Measurements from ENCODE around the gene TAX1BP1. TPM values are rescaled to one million over a fixed set of nuclear protein-coding genes. Genes with fewer than 3 reads are reported as not detected.

TAX1BP1 gene
- total and polyA plus RNA-seq, 2 of the 13 experiments (the other 11 are each of a cell fraction or from before 2014, with no cell fraction given) = 95.2 to 98.9 TPM

- TF ChIP-seq ZBTB4 (CRISPR knock-in tag; IDR thresholded peaks at IDR 0.05; ENCODE audit: borderline replicate concordance) = no peak
Observed at GRCh38 chr7:27712217-27712616, 27.7 kb upstream of the TAX1BP1 start (continued).

- Histone ChIP-seq H4K20me1 (ENCODE audit: insufficient read depth, low read length) (no peaks in the 10 kb centered on the region), H3K9me3 (ENCODE audit: low read length) (no peaks in the 10 kb centered on the region), H3K4me3 (replicated peaks in 1 of 3; ENCODE audit: insufficient read depth in 1 of 3, low read depth in 2 of 3, low read length in 3 of 3) (peak overlapping the region in 1 of 3 experiments; percentile 16; a peak in 1 of 6 replicates), H2AFZ (ENCODE audit: low read length) (no peak overlapping the region), H3K27ac (ENCODE audit: extremely low read length, insufficient read depth, low read length) (peak overlapping the region; percentile 11), H3K9ac (ENCODE audit: insufficient read depth, low read depth, low read length) (no peak overlapping the region), H3K4me1 (ENCODE audit: insufficient read depth, low read length) (peaks cover 58% of the 10 kb centered on the region), H3K36me3 (replicated peaks in 1 of 2; ENCODE audit: control insufficient read depth in 1 of 2, insufficient read depth in 2 of 2, low read length in 2 of 2) (no peaks in the 10 kb centered on the region), H3K79me2 (ENCODE audit: insufficient read depth, low read length) (no peaks in the 10 kb centered on the region), H3K4me2 (ENCODE audit: low read depth, low read length) (peak overlapping the region; percentile 45), H3K27me3 (ENCODE audit: control insufficient read depth in 1 of 2, insufficient read depth in 2 of 2, low read length in 2 of 2) (no peaks in the 10 kb centered on the region)
- CTCF ChIA-PET (ENCODE audit: low intra/inter-chr PET ratio, low total read pairs) = no interaction called here
- POLR2A ChIA-PET = interaction anchor here (1.4 to 2.6 kb wide), 4 partner anchors 9 to 52 kb away, joined by 3 to 20 read pairs (median 7); partner anchors contain the start of genes HIBADH and TAX1BP1
- intact Hi-C loops (cut with micrococcal nuclease; ENCODE audit: unreplicated experiment) = no loop called here
- FAIRE-seq (peak; percentile 90), ATAC-seq (peak; percentile 85), DNase-seq (ENCODE audit: low spot score) (peak; percentile 86)
- WGBS (ENCODE audit: low lambda C conversion rate) = 17% methylated on average over 4 of the region's 4 CpGs
- no TSS peak for BruUV-seq (replicated peaks)
- in situ Hi-C loops (cut with HindIII; ENCODE audit: extremely low pct_ligation_motif_present, low pct_unique_long_range_greater_than_20kb) = no loop called here
- TF ChIP-seq HDAC1 (CRISPR knock-in tag; IDR thresholded peaks at IDR 0.05) (0 out of 2 replicates have a peak, but pooled peaks have one; percentile 12), HMG20A (CRISPR knock-in tag; IDR thresholded peaks at IDR 0.05; ENCODE audit: borderline replicate concordance) (peak; percentile 44; the same call in 1 of the 2 replicates), SALL1 (CRISPR knock-in tag; IDR thresholded peaks at IDR 0.05) (no peak), HMG20B (CRISPR knock-in tag; conservative IDR thresholded peaks at IDR 0.05) (peak; percentile 64; the same call in 1 of the 2 replicates), GATAD2A (CRISPR knock-in tag; IDR thresholded peaks at IDR 0.05) (peak; percentile 48), NKX3-1 (CRISPR knock-in tag; IDR thresholded peaks at IDR 0.05) (no peak), MBD4 (IDR thresholded peaks at IDR 0.05; ENCODE audit: borderline replicate concordance, low read length) (no peak), SOX13 (IDR thresholded peaks at IDR 0.05) (no peak), SOX13 (CRISPR knock-in tag; conservative IDR thresholded peaks at IDR 0.05 in 1 of 2, IDR thresholded peaks at IDR 0.05 in 1 of 2) (peak in 1 of 2 experiments; percentile 90; a peak in 2 of 4 replicates), GFI1 (CRISPR knock-in tag; IDR thresholded peaks at IDR 0.05; ENCODE audit: borderline replicate concordance) (peak; percentile 95), SAP130 (CRISPR knock-in tag; IDR thresholded peaks at IDR 0.05; ENCODE audit: low read depth) (peak; percentile 45), ASH2L (IDR thresholded peaks at IDR 0.05; ENCODE audit: insufficient read length, low read depth, low read length) (peak; percentile 32), PAXIP1 (CRISPR knock-in tag; conservative IDR thresholded peaks at IDR 0.05) (peak; percentile 29), POLR2G (IDR thresholded peaks at IDR 0.05; ENCODE audit: low read depth, low read length) (no peak), ZNF496 (CRISPR knock-in tag; IDR thresholded peaks at IDR 0.05; ENCODE audit: insufficient replicate concordance) (no peak)
Observed at GRCh38 chr7:27714831-27715444, 25.0 kb upstream of the TAX1BP1 start.
